GM23248 (cell line): Measurements from ENCODE around the gene NAT9. TPM values are rescaled to one million over a fixed set of nuclear protein-coding genes. Genes with fewer than 3 reads are reported as not detected.

Experiments
- DNase-seq: peaks from one replicate; pipeline ENCODE4 v3.0.0-alpha.2; 2015
- H2AFZ ChIP-seq: fragments of 200-600 bp; sonication (generic); 2 replicates; pipeline ENCODE4 v1.6.1; 2016; ENCODE audit warnings: antibody characterized with exemption
- H3F3A ChIP-seq: fragments of 200-600 bp; sonication (generic); 2 replicates; pipeline ENCODE4 v1.6.1; 2016; ENCODE audit warnings: mild to moderate bottlenecking, antibody characterized with exemption, mixed run types; ENCODE audit not compliant: insufficient read depth
- H3K27ac ChIP-seq: fragments of 200-600 bp; sonication (generic); 2 replicates; pipeline ENCODE4 v1.5.1; 2016; ENCODE audit warnings: mild to moderate bottlenecking
- H3K27me3 ChIP-seq: fragments of 200-600 bp; sonication (generic); replicated peaks from 2 replicates; pipeline ENCODE4 v1.6.1; 2016; ENCODE audit warnings: mild to moderate bottlenecking; ENCODE audit not compliant: insufficient read depth
- H3K36me3 ChIP-seq: fragments of 200-600 bp; sonication (generic); 2 replicates; pipeline ENCODE4 v1.6.1; 2016; ENCODE audit warnings: low read depth, mild to moderate bottlenecking
- H3K4me1 ChIP-seq: fragments of 200-600 bp; sonication (generic); 2 replicates; pipeline ENCODE4 v1.6.1; 2016; ENCODE audit warnings: mild to moderate bottlenecking; ENCODE audit not compliant: insufficient read depth
- H3K4me2 ChIP-seq: fragments of 200-600 bp; sonication (generic); one replicate; pipeline ENCODE4 v1.6.1; 2016; ENCODE audit warnings: mild to moderate bottlenecking; ENCODE audit not compliant: unreplicated experiment
- H3K4me3 ChIP-seq: fragments of 200-600 bp; sonication (generic); 2 replicates; pipeline ENCODE4 v1.5.1; 2016; ENCODE audit warnings: mild to moderate bottlenecking
- H3K79me2 ChIP-seq: fragments of 200-600 bp; sonication (generic); 2 replicates; pipeline ENCODE4 v1.6.1; 2016; ENCODE audit warnings: mild to moderate bottlenecking; ENCODE audit not compliant: insufficient read depth
- H3K9ac ChIP-seq: fragments of 200-600 bp; sonication (generic); 2 replicates; pipeline ENCODE4 v1.6.1; 2016; ENCODE audit warnings: mild to moderate bottlenecking
- H3K9me2 ChIP-seq: fragments of 200-600 bp; sonication (generic); 2 replicates; pipeline ENCODE4 v1.6.1; 2016; ENCODE audit warnings: mixed run types, mild to moderate bottlenecking, moderate library complexity; ENCODE audit not compliant: insufficient read depth
- H3K9me3 ChIP-seq: fragments of 200-600 bp; sonication (generic); one replicate; pipeline ENCODE4 v1.6.1; 2017; ENCODE audit warnings: low read depth
- H4K20me1 ChIP-seq: fragments of 200-600 bp; sonication (generic); 2 replicates; pipeline ENCODE4 v1.6.0; 2016; ENCODE audit not compliant: insufficient read depth
- EZH2 ChIP-seq: fragments of 200-600 bp; sonication (generic); IDR thresholded peaks from 2 replicates; pipeline ENCODE4 v1.6.1; 2018; ENCODE audit warnings: antibody characterized with exemption, mild to moderate bottlenecking; ENCODE audit not compliant: insufficient read depth, poor library complexity, severe bottlenecking
- EZH2phosphoT487 ChIP-seq: fragments of 200-600 bp; sonication (generic); IDR thresholded peaks from 2 replicates; pipeline ENCODE4 v1.6.1; 2018; ENCODE audit warnings: antibody characterized with exemption, moderate library complexity, mild to moderate bottlenecking, low read depth; ENCODE audit not compliant: insufficient read depth
- WGBS, 2 experiments: methylation state at CpG; one replicate each; pipeline ENCODE4 v1.1.6; 2015 to 2017; ENCODE audit warnings: low lambda C conversion rate in 2 of 2, low coverage in 1 of 2; ENCODE audit errors: missing lambda C conversion rate in 2 of 2; 5-methylcytosine and 5-hydroxymethylcytosine counted together
- in situ Hi-C: fragments of 300-500 bp; cut with MboI; formaldehyde crosslinking; loops from 2 replicates; pipeline ENCODE4 v1.15.0; 2020
- polyA plus RNA-seq: library from polyadenylated mRNA; unstranded; fragments of >200 nt; fragmentation: Nextera tagmentation; extraction: Ambion mirVana; gene quantifications from 2 replicates; pipeline ENCODE4 v1.2.1, GENCODE V29; 2016
- total RNA-seq: library from RNA; depleted of rRNA; stranded (reverse); fragments of >200 nt; shearing (Covaris generic); gene quantifications from 2 replicates; pipeline ENCODE4 v1.2.3, GENCODE V29; 2014

The NAT9 gene
- total and polyA plus RNA-seq, 2 experiments from 2014 or later = 26.4 to 34.6 TPM

GRCh38 chr17:74732042-74732867, 43.9 kb downstream of the NAT9 start:
- WGBS, 2 experiments = 42 to 44% methylated on average over 12 of the region's 12 CpGs
- DNase-seq = no peak
- Histone ChIP-seq H4K20me1 (no peaks in the 10 kb centered on the region), H3K4me3 (no peak overlapping the region), H3K79me2 (no peaks in the 10 kb centered on the region), H3F3A (0 out of 2 replicates have a peak, but pooled peaks cover 9% of the 10 kb centered on the region), H3K9me2 (no peaks in the 10 kb centered on the region), H3K4me2 (no peak overlapping the region), H3K36me3 (no peaks in the 10 kb centered on the region), H3K27me3 (peaks cover 26% of the 10 kb centered on the region), H3K4me1 (no peaks in the 10 kb centered on the region), H2AFZ (no peak overlapping the region), H3K9ac (no peak overlapping the region), H3K27ac (no peak overlapping the region), H3K9me3 (no peaks in the 10 kb centered on the region)
- no peak for TF ChIP-seq EZH2
- no peak for TF ChIP-seq EZH2phosphoT487
- in situ Hi-C loops = no loop called here

- H3K9me3 ChIP-seq = no peaks in the 10 kb centered on the region
- H4K20me1 ChIP-seq = no peaks in the 10 kb centered on the region
- no peaks in the 10 kb centered on the region for H3K9me2 ChIP-seq
- H3F3A ChIP-seq = 0 out of 2 replicates have a peak, but pooled peaks cover 9% of the 10 kb centered on the region
- no peak overlapping the region for H3K4me2 ChIP-seq
- no peak overlapping the region for H3K9ac ChIP-seq
- H2AFZ ChIP-seq = no peak overlapping the region
- in situ Hi-C loops = no loop called here
- 17 to 19% methylated on average over 4 of the region's 4 CpGs for WGBS, 2 experiments
- H3K27ac ChIP-seq = no peak overlapping the region
- H3K36me3 ChIP-seq = no peaks in the 10 kb centered on the region
- H3K27me3 ChIP-seq = peaks cover 21% of the 10 kb centered on the region
- no peak for DNase-seq
- no peaks in the 10 kb centered on the region for H3K79me2 ChIP-seq
- TF ChIP-seq EZH2 = no peak
- H3K4me1 ChIP-seq = no peaks in the 10 kb centered on the region
- H3K4me3 ChIP-seq = no peak overlapping the region
These were observed 44.9 kb downstream of the NAT9 start for GRCh38 chr17:74731347-74731605.

- H3K9me2 ChIP-seq = no peaks in the 10 kb centered on the region
- no peak overlapping the region for H3K4me2 ChIP-seq
- H3K9ac ChIP-seq = no peak overlapping the region
- WGBS, 2 experiments = 50% methylated on average over 15 to 16 of the region's 16 CpGs
- no peaks in the 10 kb centered on the region for H3K4me1 ChIP-seq
- TF ChIP-seq EZH2 (no peak), EZH2phosphoT487 (no peak)
- no peaks in the 10 kb centered on the region for H3K79me2 ChIP-seq
- H3K36me3 ChIP-seq = no peaks in the 10 kb centered on the region
- no peaks in the 10 kb centered on the region for H3K9me3 ChIP-seq
- in situ Hi-C loops = no loop called here
- H3K27ac ChIP-seq = no peak overlapping the region
- no peak overlapping the region for H2AFZ ChIP-seq
- H3K27me3 ChIP-seq = peaks cover 15% of the 10 kb centered on the region
- H3K4me3 ChIP-seq = no peak overlapping the region
- no peak for DNase-seq
- 0 out of 2 replicates have a peak, but pooled peaks cover 9% of the 10 kb centered on the region for H3F3A ChIP-seq
- H4K20me1 ChIP-seq = no peaks in the 10 kb centered on the region
These were observed 45.4 kb downstream of the NAT9 start for GRCh38 chr17:74730491-74731346.

GRCh38 chr17:74729866-74730265, 46.3 kb downstream of the NAT9 start:
- TF ChIP-seq EZH2phosphoT487 (no peak), EZH2 (no peak)
- Histone ChIP-seq H4K20me1 (no peaks in the 10 kb centered on the region), H3K27me3 (peaks cover 14% of the 10 kb centered on the region; the same call in 1 of the 2 replicates), H2AFZ (no peak overlapping the region), H3K27ac (no peak overlapping the region), H3F3A (0 out of 2 replicates have a peak, but pooled peaks cover 9% of the 10 kb centered on the region), H3K4me2 (no peak overlapping the region), H3K9ac (no peak overlapping the region), H3K9me3 (no peaks in the 10 kb centered on the region), H3K4me1 (no peaks in the 10 kb centered on the region), H3K4me3 (no peak overlapping the region), H3K9me2 (no peaks in the 10 kb centered on the region), H3K79me2 (no peaks in the 10 kb centered on the region), H3K36me3 (no peaks in the 10 kb centered on the region)
- no peak for DNase-seq
- in situ Hi-C loops = no loop called here
- 58 to 75% methylated on average over 15 of the region's 15 CpGs for WGBS, 2 experiments
